HepG2 (cell line): ENCODE data around the gene WWC2. TPM values are rescaled to one million over a fixed set of nuclear protein-coding genes. Genes with fewer than 3 reads are reported as not detected.
A peak's percentile ranks its signal among the peaks of the same experiment; 100 is the strongest.

Experiments used
- ATAD3A ChIP-seq: sonication (generic); formaldehyde crosslinking; IDR thresholded peaks from 2 replicates; pipeline ENCODE4 v1.4.0; 2020; ENCODE audit warnings: missing genetic modification reagents
- CENPBD1 ChIP-seq: sonication (generic); formaldehyde crosslinking; IDR thresholded peaks from 2 replicates; pipeline ENCODE4 v1.8.0; 2022; ENCODE audit warnings: missing genetic modification reagents, low read depth, mild to moderate bottlenecking, borderline replicate concordance
- CREB3 ChIP-seq: sonication (generic); formaldehyde crosslinking; IDR thresholded peaks from 2 replicates; pipeline ENCODE4 v1.5.0; 2020; ENCODE audit warnings: missing genetic modification reagents
- HDAC1 ChIP-seq: sonication (generic); formaldehyde crosslinking; IDR thresholded peaks from 2 replicates; pipeline ENCODE4 v1.5.1; 2020; ENCODE audit warnings: mild to moderate bottlenecking, missing genetic modification reagents
- HINFP ChIP-seq: sonication (generic); formaldehyde crosslinking; IDR thresholded peaks from 2 replicates; pipeline ENCODE4 v1.4.0; 2020; ENCODE audit warnings: low read depth, mild to moderate bottlenecking, missing genetic modification reagents
- JUND ChIP-seq: sonication (generic); formaldehyde crosslinking; IDR thresholded peaks from 2 replicates; pipeline ENCODE4 v1.8.0; 2022; ENCODE audit warnings: mild to moderate bottlenecking, missing genetic modification reagents
- LRRFIP1 ChIP-seq: sonication (generic); formaldehyde crosslinking; conservative IDR thresholded peaks from 2 replicates; pipeline ENCODE4 v1.4.0; 2020; ENCODE audit warnings: missing genetic modification reagents
- NRL ChIP-seq: sonication (generic); formaldehyde crosslinking; IDR thresholded peaks from 2 replicates; pipeline ENCODE4 v1.5.0; 2020; ENCODE audit warnings: missing genetic modification reagents, mild to moderate bottlenecking, moderate library complexity, borderline replicate concordance
- PHF20 ChIP-seq: sonication (generic); formaldehyde crosslinking; IDR thresholded peaks from 2 replicates; pipeline ENCODE4 v1.5.0; 2020; ENCODE audit warnings: mild to moderate bottlenecking, missing genetic modification reagents
- PLSCR1 ChIP-seq: sonication (generic); formaldehyde crosslinking; IDR thresholded peaks from 2 replicates; pipeline ENCODE4 v1.5.0; 2020; ENCODE audit warnings: missing genetic modification reagents, mild to moderate bottlenecking, borderline replicate concordance
- RARG ChIP-seq: sonication (generic); formaldehyde crosslinking; IDR thresholded peaks from 2 replicates; pipeline ENCODE4 v1.4.0; 2020; ENCODE audit warnings: low read depth, mild to moderate bottlenecking, missing genetic modification reagents
- TCF7 ChIP-seq: sonication (generic); IDR thresholded peaks from 2 replicates; pipeline ENCODE4 v1.6.1; 2016; ENCODE audit warnings: antibody characterized with exemption, low read depth
- TCF7L2 ChIP-seq: IDR thresholded peaks from 2 replicates; pipeline ENCODE4 v1.6.1; 2011; ENCODE audit warnings: mild to moderate bottlenecking, low read depth, low read length, moderate library complexity
- TRIM24 ChIP-seq: sonication (generic); formaldehyde crosslinking; IDR thresholded peaks from 2 replicates; pipeline ENCODE4 v1.8.0; 2022; ENCODE audit warnings: mild to moderate bottlenecking, missing genetic modification reagents
- ZHX1 ChIP-seq: sonication (generic); formaldehyde crosslinking; IDR thresholded peaks from 2 replicates; pipeline ENCODE4 v1.8.1; 2022; ENCODE audit warnings: low read depth, mild to moderate bottlenecking, missing genetic modification reagents
- ZNF232 ChIP-seq: sonication (generic); formaldehyde crosslinking; IDR thresholded peaks from 2 replicates; pipeline ENCODE4 v1.4.0; 2020; ENCODE audit warnings: missing genetic modification reagents, borderline replicate concordance
- ZNF414 ChIP-seq: sonication (generic); formaldehyde crosslinking; IDR thresholded peaks from 2 replicates; pipeline ENCODE4 v1.5.0; 2020; ENCODE audit warnings: missing genetic modification reagents
- ZNF619 ChIP-seq: sonication (generic); formaldehyde crosslinking; IDR thresholded peaks from 2 replicates; pipeline ENCODE4 v1.4.0; 2020; ENCODE audit warnings: mild to moderate bottlenecking, missing genetic modification reagents
- ZNF672 ChIP-seq: sonication (generic); formaldehyde crosslinking; IDR thresholded peaks from 2 replicates; pipeline ENCODE4 v1.8.1; 2022; ENCODE audit warnings: missing genetic modification reagents
- ZNF878 ChIP-seq: sonication (generic); formaldehyde crosslinking; IDR thresholded peaks from 2 replicates; pipeline ENCODE4 v1.8.1; 2023; ENCODE audit warnings: mild to moderate bottlenecking, missing genetic modification reagents, moderate library complexity
- polyA plus RNA-seq, 8 experiments: library from polyadenylated mRNA; depleted of rRNA in 3 of 8; stranded (reverse) in 7 of 8; unstranded in 1 of 8; fragments of >200 nt; fragmentation: Illumina TruSeq in 4 of 8; extraction: Trizol in 4 of 8; gene quantifications; 2 replicates each; pipeline versions ENCODE4 v1.2.1 to v1.2.3, GENCODE V29; 2011 to 2016; ENCODE audit warnings: low read depth in 4 of 8, missing spikeins in 1 of 8, mixed read lengths in 1 of 8; ENCODE audit not compliant: insufficient read depth in 1 of 8
- total RNA-seq, 5 experiments: library from RNA; depleted of rRNA; stranded (reverse); fragments of >200 nt; fragmentation: Illumina TruSeq; extraction: Trizol; gene quantifications; 2 replicates each; pipeline ENCODE4 v1.2.3, GENCODE V29; 2016; ENCODE audit warnings: low read depth in 1 of 5

WWC2 gene
- total and polyA plus RNA-seq, 2 of the 13 experiments (the other 11 are each of a cell fraction or from before 2014, with no cell fraction given): 40.0 to 50.1 TPM

GRCh38 chr4:183154701-183155391 is 55.8 kb downstream of the WWC2 start (continued):
- no peak for TF ChIP-seq CREB3 (CRISPR knock-in tag)
- peak; percentile 51; the same call in 1 of the 2 replicates for TF ChIP-seq TCF7
- TF ChIP-seq ZNF878 (CRISPR knock-in tag): no peak
- TF ChIP-seq ZNF619 (CRISPR knock-in tag): no peak
- TF ChIP-seq HDAC1 (CRISPR knock-in tag): peak; percentile 61
- TF ChIP-seq NRL (CRISPR knock-in tag): no peak
- no peak for TF ChIP-seq ZNF414 (CRISPR knock-in tag)
- no peak for TF ChIP-seq JUND (CRISPR knock-in tag)
- TF ChIP-seq ATAD3A (CRISPR knock-in tag): no peak
- TF ChIP-seq HINFP (CRISPR knock-in tag): no peak
- no peak for TF ChIP-seq TRIM24 (CRISPR knock-in tag)
- no peak for TF ChIP-seq RARG (CRISPR knock-in tag)
- no peak for TF ChIP-seq PLSCR1 (CRISPR knock-in tag)
- no peak for TF ChIP-seq PHF20 (CRISPR knock-in tag)
- TF ChIP-seq ZNF672: no peak
- no peak for TF ChIP-seq CENPBD1 (CRISPR knock-in tag)
- no peak for TF ChIP-seq TCF7L2
- TF ChIP-seq ZHX1: no peak
- no peak for TF ChIP-seq LRRFIP1 (CRISPR knock-in tag)
- TF ChIP-seq ZNF232 (CRISPR knock-in tag): no peak
